Right lobe of liver (tissue), 4 donors: ENCODE measurements around the gene HTD2.

ENCODE experiments used
- POLR2A ChIP-seq: fragments of 450-650 bp; IDR thresholded peaks from one replicate; pipeline ENCODE4 v1.6.1; 2017; ENCODE audit warnings: antibody characterized with exemption, mild to moderate bottlenecking
- TF ChIP-seq, protein P1 (sequence below), 4 donors: fragments of 200-600 bp in 3 of 4; fragments of 450-650 bp in 1 of 4; IDR thresholded peaks; one replicate each; pipeline versions ENCODE4 v1.5.1 to v1.8.0; 2016 to 2022; ENCODE audit warnings: antibody characterized with exemption in 4 of 4, mild to moderate bottlenecking in 2 of 4
- donor health status: DM: no; HTN: no; CAD: no.
- donor health status: DM: no; HTN: no; CAD: no.
- donor health status: DM: no; HTN: yes; CAD: no.

GRCh38 chr3:58351920-58352319, 45.6 kb downstream of the HTD2 start:
- TF ChIP-seq, protein P1, sequence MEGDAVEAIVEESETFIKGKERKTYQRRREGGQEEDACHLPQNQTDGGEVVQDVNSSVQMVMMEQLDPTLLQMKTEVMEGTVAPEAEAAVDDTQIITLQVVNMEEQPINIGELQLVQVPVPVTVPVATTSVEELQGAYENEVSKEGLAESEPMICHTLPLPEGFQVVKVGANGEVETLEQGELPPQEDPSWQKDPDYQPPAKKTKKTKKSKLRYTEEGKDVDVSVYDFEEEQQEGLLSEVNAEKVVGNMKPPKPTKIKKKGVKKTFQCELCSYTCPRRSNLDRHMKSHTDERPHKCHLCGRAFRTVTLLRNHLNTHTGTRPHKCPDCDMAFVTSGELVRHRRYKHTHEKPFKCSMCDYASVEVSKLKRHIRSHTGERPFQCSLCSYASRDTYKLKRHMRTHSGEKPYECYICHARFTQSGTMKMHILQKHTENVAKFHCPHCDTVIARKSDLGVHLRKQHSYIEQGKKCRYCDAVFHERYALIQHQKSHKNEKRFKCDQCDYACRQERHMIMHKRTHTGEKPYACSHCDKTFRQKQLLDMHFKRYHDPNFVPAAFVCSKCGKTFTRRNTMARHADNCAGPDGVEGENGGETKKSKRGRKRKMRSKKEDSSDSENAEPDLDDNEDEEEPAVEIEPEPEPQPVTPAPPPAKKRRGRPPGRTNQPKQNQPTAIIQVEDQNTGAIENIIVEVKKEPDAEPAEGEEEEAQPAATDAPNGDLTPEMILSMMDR (IDR thresholded peaks at IDR 0.05): no peak
- no peak for TF ChIP-seq POLR2A
